Tibial artery (tissue), 4 donors: ENCODE results near the gene PIGZ.

ENCODE experiments used
- DNase-seq, 2 donors: peaks; one replicate each; pipeline ENCODE4 v3.0.0-alpha.2; 2019
- H3K27ac ChIP-seq, 2 donors: fragments of 200-600 bp; sonication (generic) in 1 of 2; 1 replicate in 1 of 2; 2 replicates in 1 of 2; pipeline ENCODE4 v1.5.1; 2018 to 2019; ENCODE audit warnings: mild to moderate bottlenecking in 1 of 2
- H3K27me3 ChIP-seq, 2 donors: fragments of 200-600 bp; sonication (generic) in 1 of 2; one replicate each; pipeline versions ENCODE4 v1.5.1 to v1.6.0; 2016 to 2019
- H3K36me3 ChIP-seq, 3 donors: fragments of 200-600 bp; sonication (generic) in 2 of 3; one replicate each; pipeline ENCODE4 v1.5.1; 2016 to 2019; ENCODE audit warnings: mild to moderate bottlenecking in 2 of 3
- H3K4me1 ChIP-seq, 4 donors: fragments of 200-600 bp; sonication (generic) in 2 of 4; 1 replicate in 3 of 4; 2 replicates in 1 of 4; pipeline ENCODE4 v1.5.1; 2016 to 2019
- H3K4me3 ChIP-seq, 2 donors: fragments of 200-600 bp; sonication (generic) in 1 of 2; 1 replicate in 1 of 2; 2 replicates in 1 of 2; pipeline ENCODE4 v1.5.1; 2018 to 2019; ENCODE audit warnings: mild to moderate bottlenecking in 2 of 2
- H3K9me3 ChIP-seq, 3 donors: fragments of 200-600 bp; sonication (generic) in 1 of 3; one replicate each; pipeline ENCODE4 v1.5.1; 2016 to 2019
- CTCF ChIP-seq, 2 experiments: fragments of 200-600 bp in 1 of 2; fragments of 450-650 bp in 1 of 2; IDR thresholded peaks; one replicate each; pipeline ENCODE4 v1.5.1; 2017 to 2019; ENCODE audit warnings: antibody characterized with exemption in 2 of 2, mild to moderate bottlenecking in 1 of 2, moderate library complexity in 1 of 2
- intact Hi-C: fragments of 100-400 bp; cut with DNase I; formaldehyde crosslinking; loops from one replicate; pipeline ENCODE4 v1.15.0; 2023; ENCODE audit warnings: low total_unique reads

PIGZ gene

GRCh38 chr3:196932600-196932999 lies 36.0 kb downstream of the PIGZ start:
- H3K36me3 ChIP-seq = peaks cover 71 to 97% (median 84%) of the 10 kb centered on the region in 3 donors
- no peak for DNase-seq
- H3K4me1 ChIP-seq = no peaks in the 10 kb centered on the region
- no peaks in the 10 kb centered on the region for H3K27me3 ChIP-seq
- no peak overlapping the region for H3K4me3 ChIP-seq
- no peaks in the 10 kb centered on the region for H3K9me3 ChIP-seq
- intact Hi-C loops = no loop called here
- no peak overlapping the region for H3K27ac ChIP-seq
- no peak for TF ChIP-seq CTCF (IDR thresholded peaks at IDR 0.05)

GRCh38 chr3:196931828-196932587 lies 36.6 kb downstream of the PIGZ start:
- TF ChIP-seq CTCF (IDR thresholded peaks at IDR 0.05) = no peak
- intact Hi-C loops = no loop called here
- H3K9me3 ChIP-seq = no peaks in the 10 kb centered on the region
- no peak overlapping the region for H3K27ac ChIP-seq
- no peaks in the 10 kb centered on the region for H3K4me1 ChIP-seq
- peaks cover 65 to 97% (median 78%) of the 10 kb centered on the region in 3 donors for H3K36me3 ChIP-seq
- no peak overlapping the region for H3K4me3 ChIP-seq
- H3K27me3 ChIP-seq = no peaks in the 10 kb centered on the region
- no peak for DNase-seq

- Histone ChIP-seq H3K27me3 (no peaks in the 10 kb centered on the region), H3K4me1 (no peaks in the 10 kb centered on the region), H3K4me3 (no peak overlapping the region), H3K9me3 (no peaks in the 10 kb centered on the region), H3K36me3 (peaks cover 58 to 92% (median 70%) of the 10 kb centered on the region in 3 donors), H3K27ac (no peak overlapping the region)
- no peak for DNase-seq
- TF ChIP-seq CTCF (IDR thresholded peaks at IDR 0.05) = no peak
- intact Hi-C loops = no loop called here
Observed at GRCh38 chr3:196931157-196931556, 37.5 kb downstream of the PIGZ start.

DNA sequence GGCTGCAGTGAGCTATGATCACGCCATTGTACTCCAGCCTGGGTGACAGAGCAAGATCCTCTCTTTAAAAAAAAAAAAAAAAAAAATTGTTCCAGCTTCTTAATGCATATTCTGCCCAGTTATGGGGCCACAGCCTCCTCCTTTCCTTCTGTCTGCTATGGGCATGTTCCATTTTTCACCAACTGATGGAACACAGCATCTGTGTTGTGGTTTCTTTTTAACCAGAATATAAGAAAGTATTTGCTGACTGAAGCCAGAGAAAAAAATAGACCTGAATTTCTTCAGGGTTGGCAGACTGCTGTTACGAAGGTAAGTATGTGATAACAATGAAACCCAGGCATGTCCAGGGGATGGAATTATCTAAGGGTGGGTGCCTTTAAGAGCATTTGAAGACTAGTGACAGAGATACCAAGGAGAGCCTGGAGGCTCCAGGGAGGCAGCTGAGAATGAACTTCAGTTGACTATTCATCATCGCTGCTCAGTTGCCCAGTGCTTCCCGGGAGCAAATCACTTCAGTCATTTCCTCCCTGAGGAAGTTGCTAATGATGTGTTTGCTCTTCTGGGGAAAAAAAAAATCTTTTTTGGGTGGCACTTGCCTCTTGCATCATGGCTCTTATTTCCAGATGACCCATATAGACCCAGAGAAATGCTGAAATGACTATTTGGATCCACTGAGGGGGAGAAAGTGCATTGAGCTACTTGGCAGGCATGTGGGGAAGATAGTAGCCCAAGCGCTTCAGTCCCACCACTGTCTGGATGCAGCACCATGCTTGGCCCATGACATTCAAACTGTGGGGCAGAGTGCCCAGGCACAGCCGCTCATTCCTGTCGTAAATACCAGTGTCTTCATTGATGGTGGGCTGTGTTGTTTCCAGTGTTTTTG lies 40.8 kb downstream of the PIGZ start:
- H3K9me3 ChIP-seq = no peaks in the 10 kb centered on the region
- no peaks in the 10 kb centered on the region for H3K27me3 ChIP-seq
- H3K36me3 ChIP-seq = peaks cover 31 to 64% (median 40%) of the 10 kb centered on the region in 3 donors
- H3K27ac ChIP-seq = no peak overlapping the region
- H3K4me3 ChIP-seq = no peak overlapping the region
- intact Hi-C loops = no loop called here
- no peaks in the 10 kb centered on the region for H3K4me1 ChIP-seq
- no peak for TF ChIP-seq CTCF (IDR thresholded peaks at IDR 0.05)
- no peak for DNase-seq

GRCh38 chr3:196920733-196921132 lies 47.9 kb downstream of the PIGZ start:
- no peaks in the 10 kb centered on the region for H3K27me3 ChIP-seq
- no peak overlapping the region for H3K27ac ChIP-seq
- no peaks in the 10 kb centered on the region for H3K9me3 ChIP-seq
- intact Hi-C loops = no loop called here
- H3K4me1 ChIP-seq = no peaks in the 10 kb centered on the region
- no peak for TF ChIP-seq CTCF (IDR thresholded peaks at IDR 0.05)
- no peak overlapping the region for H3K4me3 ChIP-seq
- peaks cover 6 to 21% (median 16%) of the 10 kb centered on the region in 3 donors for H3K36me3 ChIP-seq
- no peak for DNase-seq
